ENCODE measurements around the gene ZNF536.

ZNF536 gene

GRCh38 chr19:30552593-30552992, 180.4 kb downstream of the ZNF536 start:
- DNase-seq (ENCODE audit: low read depth), result no peak
- TF ChIP-seq CTCF (IDR thresholded peaks at IDR 0.05; ENCODE audit: low read depth, low read length), result no peak
- TF ChIP-seq POLR2A (IDR thresholded peaks at IDR 0.05; ENCODE audit: extremely low read depth, insufficient read length), result no peak
- TF ChIP-seq MAX (IDR thresholded peaks at IDR 0.05; ENCODE audit: low read depth, low read length), result no peak
- TF ChIP-seq MYC (IDR thresholded peaks at IDR 0.05; ENCODE audit: low read depth, low read length), result no peak
- no peak overlapping the region for H3K4me3 ChIP-seq (ENCODE audit: low read depth, low read length)

GRCh38 chr19:30555075-30555790, 183.0 kb downstream of the ZNF536 start:
- TF ChIP-seq POLR2A (IDR thresholded peaks at IDR 0.05; ENCODE audit: extremely low read depth, insufficient read length) (no peak), MYC (IDR thresholded peaks at IDR 0.05; ENCODE audit: low read depth, low read length) (no peak), MAX (IDR thresholded peaks at IDR 0.05; ENCODE audit: low read depth, low read length) (no peak), CTCF (IDR thresholded peaks at IDR 0.05; ENCODE audit: low read depth, low read length) (no peak)

GRCh38 chr19:30555791-30556110, 183.6 kb downstream of the ZNF536 start:
- DNase-seq (ENCODE audit: low read depth), result no peak
- H3K4me3 ChIP-seq (ENCODE audit: low read depth, low read length), result no peak overlapping the region
- no peak for TF ChIP-seq MYC (IDR thresholded peaks at IDR 0.05; ENCODE audit: low read depth, low read length)
- TF ChIP-seq MAX (IDR thresholded peaks at IDR 0.05; ENCODE audit: low read depth, low read length), result no peak
- no peak for TF ChIP-seq POLR2A (IDR thresholded peaks at IDR 0.05; ENCODE audit: extremely low read depth, insufficient read length)
- no peak for TF ChIP-seq CTCF (IDR thresholded peaks at IDR 0.05; ENCODE audit: low read depth, low read length)

More at GRCh38 chr19:30555075-30555790, 183.0 kb downstream of the ZNF536 start:
- H3K4me3 ChIP-seq (ENCODE audit: low read depth, low read length), result no peak overlapping the region
- peak; percentile 44 for DNase-seq (ENCODE audit: low read depth)

- no peak for DNase-seq (ENCODE audit: low read depth)
- no peak for TF ChIP-seq MYC (IDR thresholded peaks at IDR 0.05; ENCODE audit: low read depth, low read length)
- H3K4me3 ChIP-seq (ENCODE audit: low read depth, low read length), result no peak overlapping the region
Measured at GRCh38 chr19:30556230-30556711, 184.1 kb downstream of the ZNF536 start.

GRCh38 chr19:30557212-30557611, 185.0 kb downstream of the ZNF536 start:
- no peak overlapping the region for H3K4me3 ChIP-seq (ENCODE audit: low read depth, low read length)
- DNase-seq (ENCODE audit: low read depth), result no peak
- TF ChIP-seq CTCF (IDR thresholded peaks at IDR 0.05; ENCODE audit: low read depth, low read length), result no peak

GRCh38 chr19:30557927-30558557, 185.9 kb downstream of the ZNF536 start:
- DNase-seq (ENCODE audit: low read depth), result no peak
- H3K4me3 ChIP-seq (ENCODE audit: low read depth, low read length), result no peak overlapping the region
- TF ChIP-seq POLR2A (IDR thresholded peaks at IDR 0.05; ENCODE audit: extremely low read depth, insufficient read length), result no peak
- TF ChIP-seq CTCF (IDR thresholded peaks at IDR 0.05; ENCODE audit: low read depth, low read length), result no peak
- TF ChIP-seq MAX (IDR thresholded peaks at IDR 0.05; ENCODE audit: low read depth, low read length), result no peak
- no peak for TF ChIP-seq MYC (IDR thresholded peaks at IDR 0.05; ENCODE audit: low read depth, low read length)
